Right renal pelvis (tissue), 4 donors: ENCODE data around the gene SEC14L1. TPM values are rescaled to one million over a fixed set of nuclear protein-coding genes. Genes with fewer than 3 reads are reported as not detected.

Experiments used
- DNase-seq, 4 donors: peaks; one replicate each; pipeline ENCODE4 v3.0.0-alpha.2; 2013; ENCODE audit warnings: low read depth in 4 of 4, low spot score in 3 of 4, missing footprints in 1 of 4
- polyA plus RNA-seq, 4 donors: library from polyadenylated mRNA; unstranded; fragments of 120-200 nt; gene quantifications; one replicate each; pipeline ENCODE4 v1.2.1, GENCODE V29; 2013; ENCODE audit not compliant: insufficient read length in 4 of 4

Gene SEC14L1
- polyA plus RNA-seq, 4 donors, result 93.4 to 120 (median 107) TPM

DNA sequence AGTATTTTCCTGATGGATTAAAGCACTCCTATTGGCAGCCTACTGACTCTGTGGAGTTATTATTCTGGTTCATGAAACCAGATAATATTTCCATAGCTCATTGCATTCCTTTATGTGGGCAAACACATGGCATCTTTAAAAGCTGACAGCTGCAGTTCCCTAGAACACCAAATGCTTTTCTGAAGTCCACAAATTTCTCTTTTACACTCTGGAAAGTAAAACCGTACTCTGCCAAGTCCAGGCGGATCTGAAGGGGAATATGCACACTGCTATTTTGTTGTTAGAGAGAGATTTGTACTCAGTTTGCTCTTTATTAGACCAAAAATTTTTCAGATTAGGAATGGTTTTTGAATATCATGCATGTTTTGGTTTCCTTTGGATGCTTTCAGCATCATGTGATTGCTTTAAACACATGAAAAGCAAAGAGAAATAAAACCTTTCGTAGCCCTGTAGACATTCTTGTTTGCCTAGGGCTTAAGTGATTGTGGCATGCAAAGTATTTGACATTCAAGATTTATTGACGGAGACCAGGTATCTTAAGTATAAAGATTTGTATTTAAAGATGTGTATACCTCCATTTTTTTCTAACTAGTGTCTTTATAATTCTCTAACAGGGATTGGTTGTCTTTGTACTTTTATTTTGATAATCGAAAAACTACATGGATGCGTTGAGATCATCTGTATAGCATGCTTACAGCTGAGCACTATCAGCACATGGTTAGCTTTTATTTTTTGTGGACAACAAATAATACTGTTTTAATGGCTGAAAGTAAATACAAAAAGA lies 19.5 kb downstream of the SEC14L1 start:
- no peak for DNase-seq

DNA sequence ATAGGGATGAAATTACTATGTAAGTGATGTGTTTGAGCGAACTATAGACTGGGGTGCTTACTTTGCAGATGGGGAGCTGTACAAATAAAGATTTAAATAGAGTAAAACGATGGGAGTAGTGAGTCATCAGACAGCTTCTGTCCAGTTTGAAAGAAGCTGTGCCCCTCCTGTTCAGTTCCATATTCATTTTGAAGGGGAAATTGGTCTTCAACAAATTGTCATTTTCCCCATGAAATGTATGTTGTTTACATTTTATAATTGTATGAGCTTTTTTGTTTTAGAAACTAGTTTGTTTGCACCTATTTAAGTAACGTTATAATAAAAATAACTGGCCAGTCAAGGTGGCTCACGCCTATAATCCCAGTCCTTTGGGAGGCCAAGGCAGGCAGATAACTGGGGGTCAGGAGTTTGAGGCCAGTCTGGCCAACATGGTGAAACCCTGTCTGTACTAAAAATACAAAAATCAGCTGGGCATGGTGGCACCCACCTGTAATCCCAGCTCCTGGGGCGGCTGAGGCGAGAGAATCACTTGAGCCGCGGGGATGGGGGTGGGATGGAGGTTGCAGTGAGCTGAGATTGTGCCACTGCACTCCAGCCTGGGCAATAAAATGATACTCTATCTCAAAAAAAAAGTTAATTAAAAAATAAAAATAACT lies 20.2 kb downstream of the SEC14L1 start:
- no peak for DNase-seq

DNA sequence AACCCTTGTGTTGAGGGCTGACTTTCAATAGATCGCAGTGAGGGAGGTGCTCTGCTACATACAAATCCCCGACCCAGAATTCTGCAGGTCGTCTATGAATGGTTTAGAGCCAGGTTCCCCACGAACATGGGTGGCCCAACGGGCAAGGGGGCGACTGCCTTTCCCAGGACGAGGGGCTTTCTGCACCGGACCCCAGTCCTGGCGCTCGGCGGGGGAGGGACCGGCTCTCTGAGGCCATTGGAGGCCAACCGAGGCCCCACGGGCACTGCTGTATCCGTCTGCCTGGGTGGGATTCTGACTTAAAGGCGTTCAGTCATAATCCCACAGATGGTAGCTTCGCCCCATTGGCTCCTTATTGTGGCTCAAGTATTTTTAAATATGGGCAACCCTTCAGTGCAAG lies 21.2 kb downstream of the SEC14L1 start:
- no peak for DNase-seq

DNA sequence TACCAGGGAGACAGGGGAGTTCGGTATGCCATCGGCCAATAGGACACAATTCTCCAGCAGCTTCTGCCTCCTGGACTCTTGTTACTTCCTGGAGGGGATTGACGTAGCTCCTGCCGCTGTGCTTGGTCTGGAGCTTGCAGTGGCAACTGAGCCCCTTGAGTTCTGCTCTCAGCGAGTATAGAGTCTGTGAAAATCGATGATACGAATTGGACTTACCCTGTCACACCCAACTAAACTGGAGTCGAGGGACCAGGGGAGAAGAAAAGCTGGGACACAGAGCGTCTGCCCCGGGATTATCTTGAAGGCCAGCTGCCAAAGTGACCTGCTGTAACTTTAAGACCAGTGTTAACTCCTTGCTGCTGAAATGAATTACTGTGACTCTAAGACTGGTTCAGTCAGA lies 22.2 kb downstream of the SEC14L1 start:
- DNase-seq, result no peak

DNA sequence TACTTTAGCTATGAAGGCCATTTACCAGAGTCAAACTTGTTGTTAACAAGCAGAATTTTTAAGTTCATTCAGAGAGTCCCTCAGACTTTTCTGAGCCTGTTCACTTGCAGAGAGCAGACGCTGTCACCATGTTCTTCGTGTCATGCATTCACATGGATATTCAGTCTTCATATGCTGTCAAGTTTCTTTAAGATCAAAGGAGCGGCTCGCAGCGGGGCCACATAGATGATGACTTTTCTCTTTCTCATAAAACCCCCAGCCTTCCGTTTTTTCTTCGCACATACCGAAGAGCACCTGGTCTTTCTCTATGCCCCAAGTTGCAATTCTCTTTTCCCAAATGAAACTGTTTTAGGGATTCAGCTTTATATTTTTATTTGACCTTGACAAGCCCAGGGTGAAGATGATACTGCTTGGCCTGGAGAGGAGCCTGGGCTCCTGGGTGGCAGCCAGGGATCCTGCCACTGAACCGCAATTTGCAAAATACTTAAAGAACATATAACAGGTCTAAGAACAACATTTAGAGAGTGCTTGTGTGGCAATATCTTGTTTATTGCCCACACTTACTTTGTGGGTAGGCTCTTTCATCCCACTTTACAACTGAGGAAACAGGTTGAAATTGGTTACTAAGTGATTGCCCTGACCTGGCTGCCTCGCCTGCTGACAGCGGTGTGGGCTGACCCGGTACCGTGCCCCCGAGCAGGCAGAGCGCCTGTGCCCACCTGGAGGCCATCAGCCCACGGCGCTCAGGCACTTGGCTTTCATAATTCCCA lies 22.9 kb downstream of the SEC14L1 start:
- DNase-seq, result no peak

DNA sequence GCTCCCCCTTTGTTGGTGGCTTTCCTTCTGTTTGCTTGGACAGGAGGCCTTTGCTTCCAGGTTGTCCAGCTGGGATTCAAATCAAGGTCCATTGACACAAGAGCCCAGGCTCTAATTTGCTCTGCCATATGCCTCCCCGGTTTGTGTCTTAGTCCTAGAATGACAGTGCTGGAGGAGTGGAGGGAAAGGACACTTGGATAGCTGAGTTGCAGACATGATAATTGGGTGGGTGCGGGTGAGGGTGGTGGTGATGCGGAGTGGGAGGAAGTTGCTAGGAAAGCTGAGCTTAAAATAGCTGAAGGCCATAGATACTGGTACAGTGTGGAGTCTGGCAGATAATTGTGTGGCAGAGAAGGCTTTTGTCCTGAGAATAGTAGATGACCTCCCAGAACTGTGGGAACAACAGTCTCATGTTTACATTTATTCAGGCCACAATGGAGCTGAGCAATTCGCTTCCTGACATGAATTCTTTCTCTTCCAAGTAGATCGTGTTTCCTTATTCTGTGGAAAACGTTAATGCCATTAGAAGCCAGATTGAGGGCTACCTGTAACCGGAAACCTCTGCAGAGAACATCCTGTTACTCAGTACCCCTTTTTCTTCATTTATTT lies 23.8 kb downstream of the SEC14L1 start:
- no peak for DNase-seq

GRCh38 chr17:77165577-77165976 lies 24.8 kb downstream of the SEC14L1 start:
- no peak for DNase-seq

- DNase-seq, result no peak
Measured at GRCh38 chr17:77167472-77168306, 26.9 kb downstream of the SEC14L1 start.

DNA sequence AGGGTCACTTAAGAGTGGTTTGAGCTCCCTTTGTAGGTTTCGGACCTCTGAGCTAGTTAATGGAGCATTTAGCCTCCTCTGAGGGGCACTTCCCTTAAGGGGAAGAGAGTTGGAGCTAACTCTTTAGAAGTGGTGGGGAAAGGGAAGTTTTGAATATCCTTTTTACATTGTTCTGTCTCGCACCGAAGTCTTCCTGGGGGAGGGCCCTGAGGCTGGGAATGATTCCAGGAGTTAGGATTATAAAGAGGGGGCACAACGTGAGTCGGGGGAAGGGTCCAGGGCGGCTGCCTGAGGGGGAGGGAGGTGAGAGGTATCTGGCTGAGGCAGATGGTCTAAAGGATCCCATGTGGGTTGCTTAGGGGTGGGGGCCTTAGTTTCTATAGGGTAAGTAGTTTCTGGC lies 32.3 kb downstream of the SEC14L1 start:
- no peak for DNase-seq

DNA sequence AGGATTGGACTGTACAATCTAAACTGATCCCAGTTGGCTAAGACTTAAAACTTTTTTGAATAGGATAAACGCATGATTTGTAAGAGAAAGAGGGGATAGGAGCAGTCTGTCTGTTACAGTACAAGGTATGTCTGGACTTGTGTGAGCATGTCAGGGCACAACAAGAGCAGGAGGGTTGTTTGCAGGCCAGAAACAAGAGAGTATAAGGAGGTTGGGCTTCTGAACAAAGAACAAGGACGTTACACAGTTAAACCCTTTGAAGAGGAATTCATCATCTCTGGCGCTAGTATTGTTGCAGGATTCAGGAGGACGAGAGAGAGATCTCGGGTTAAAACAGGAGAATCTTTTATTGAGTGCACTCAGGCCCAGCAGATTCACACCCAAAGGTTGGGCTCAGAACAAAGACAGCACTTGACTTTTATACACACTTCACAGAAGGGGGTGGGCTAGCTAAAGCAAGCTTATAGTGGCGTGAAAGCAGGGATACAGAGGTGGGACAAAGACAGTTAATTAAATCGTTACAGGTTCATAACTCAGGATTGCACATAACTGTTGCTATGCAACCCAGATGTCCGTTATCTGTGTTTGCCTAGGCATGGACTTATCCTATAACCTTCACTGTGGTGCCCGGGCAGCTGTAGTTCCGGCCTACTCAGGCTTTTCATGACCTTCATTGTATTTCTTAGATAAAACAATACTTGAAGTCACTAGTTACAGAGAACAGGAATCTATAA lies 34.3 kb downstream of the SEC14L1 start:
- no peak for DNase-seq

- DNase-seq, result no peak
Measured at GRCh38 chr17:77177002-77177741, 36.4 kb downstream of the SEC14L1 start.

- DNase-seq, result no peak
Measured at GRCh38 chr17:77178050-77178449, 37.3 kb downstream of the SEC14L1 start.

DNA sequence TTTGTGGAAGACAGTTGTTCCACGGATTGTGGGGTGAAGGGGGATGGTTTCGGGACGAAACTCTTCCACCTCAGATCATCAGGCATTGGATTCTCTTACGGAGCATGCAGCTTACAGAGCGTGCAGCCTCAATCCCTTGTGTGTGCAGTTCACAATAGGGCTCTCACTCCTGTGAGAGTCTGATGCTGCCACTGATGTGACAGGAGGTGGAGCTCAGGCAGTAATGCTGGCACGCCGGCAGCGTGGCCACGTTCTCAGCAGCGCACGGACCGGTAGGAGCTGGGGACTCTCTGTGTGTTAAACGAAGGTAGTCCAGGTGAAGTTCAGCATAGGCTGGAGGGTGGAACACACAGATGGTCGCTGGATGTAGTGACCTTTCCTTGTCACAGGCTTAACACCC lies 37.8 kb downstream of the SEC14L1 start:
- DNase-seq, result no peak

DNA sequence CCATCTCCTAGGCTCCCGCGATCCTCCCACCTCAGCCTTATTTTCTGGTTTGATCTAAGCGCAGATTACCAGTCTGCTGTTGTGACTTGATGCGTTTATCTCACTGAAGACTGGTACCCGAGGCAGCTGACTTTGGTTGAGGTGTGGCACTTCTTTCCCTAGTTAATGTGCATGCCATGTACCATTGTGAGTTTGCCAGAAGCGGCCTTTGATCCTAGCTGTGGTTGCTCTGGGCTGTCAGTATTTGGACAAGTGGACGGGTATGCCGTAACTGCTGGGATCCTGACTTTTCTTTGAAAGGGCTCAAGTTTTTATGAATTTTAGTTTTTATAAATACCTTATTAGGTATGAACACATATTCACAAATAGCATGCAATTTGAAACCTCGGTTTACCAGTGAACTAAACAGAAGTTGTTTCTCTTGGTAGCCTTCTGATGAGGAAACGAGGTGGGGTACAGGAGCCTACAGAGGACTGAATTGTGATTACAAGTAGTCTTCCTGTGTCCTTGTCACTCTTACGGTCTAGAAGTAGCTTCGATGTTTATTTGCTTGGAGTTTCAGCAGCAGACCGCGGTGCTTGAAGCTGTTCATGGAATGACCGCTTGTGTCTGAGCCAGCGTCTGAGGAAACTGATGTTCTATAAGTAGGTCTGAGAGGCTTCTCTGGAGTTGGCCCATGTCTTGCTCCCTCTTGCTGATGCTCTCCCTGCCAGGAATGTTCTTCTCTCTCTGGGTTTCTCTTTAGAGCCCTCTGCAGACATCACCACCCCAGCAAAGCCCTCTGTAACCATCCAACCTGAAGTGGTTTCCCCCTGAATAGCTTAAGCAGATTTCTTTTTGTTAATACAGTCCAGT lies 40.0 kb downstream of the SEC14L1 start:
- no peak for DNase-seq

DNA sequence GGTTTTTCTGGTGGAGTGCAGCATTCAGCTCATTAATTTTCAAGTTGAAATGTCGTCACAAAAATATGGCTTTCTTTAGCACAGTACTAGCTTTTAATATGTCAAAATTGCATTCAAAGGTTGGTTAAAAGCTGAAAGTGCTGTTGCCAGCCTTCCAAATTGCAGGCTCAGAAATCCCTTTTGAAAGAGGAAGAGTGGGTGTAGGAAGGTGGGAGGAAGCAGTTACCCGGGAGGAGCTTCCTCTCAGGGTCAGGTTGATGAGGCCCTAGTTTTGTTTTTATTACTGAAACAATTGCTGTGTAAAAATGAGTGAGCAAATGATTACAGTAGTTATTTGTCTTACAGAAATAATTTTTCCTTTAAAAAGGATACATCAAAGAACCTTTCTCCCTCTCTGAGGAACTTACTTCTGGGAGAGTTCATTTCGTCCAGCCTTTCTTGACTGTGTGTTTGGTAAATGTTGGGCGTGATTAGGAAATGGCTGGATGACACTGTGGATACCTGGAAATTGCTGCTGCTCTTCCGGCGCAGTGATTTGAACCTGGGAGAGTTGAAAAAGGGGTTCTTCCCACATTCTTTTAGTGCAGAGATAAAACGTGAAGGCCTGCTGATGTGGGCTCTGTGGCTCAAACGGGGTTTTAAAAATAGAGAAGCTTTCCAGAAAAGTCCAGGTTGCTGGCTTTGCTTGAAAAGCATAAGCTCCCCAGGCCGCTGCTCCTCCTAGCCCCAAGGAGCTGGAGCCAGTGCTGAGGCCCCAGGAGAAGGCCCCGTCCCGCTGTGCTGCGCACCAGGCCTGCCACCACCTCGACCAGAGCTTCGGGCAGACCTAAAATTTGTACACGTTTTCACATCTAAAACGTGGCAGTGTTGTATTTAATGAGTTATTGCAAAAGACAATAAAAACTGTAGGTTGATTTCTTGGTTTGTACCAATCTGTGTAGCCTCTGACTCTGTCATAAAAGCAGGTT lies 41.7 kb downstream of the SEC14L1 start:
- no peak for DNase-seq

GRCh38 chr17:77184474-77184873 lies 43.7 kb downstream of the SEC14L1 start:
- no peak for DNase-seq

DNA sequence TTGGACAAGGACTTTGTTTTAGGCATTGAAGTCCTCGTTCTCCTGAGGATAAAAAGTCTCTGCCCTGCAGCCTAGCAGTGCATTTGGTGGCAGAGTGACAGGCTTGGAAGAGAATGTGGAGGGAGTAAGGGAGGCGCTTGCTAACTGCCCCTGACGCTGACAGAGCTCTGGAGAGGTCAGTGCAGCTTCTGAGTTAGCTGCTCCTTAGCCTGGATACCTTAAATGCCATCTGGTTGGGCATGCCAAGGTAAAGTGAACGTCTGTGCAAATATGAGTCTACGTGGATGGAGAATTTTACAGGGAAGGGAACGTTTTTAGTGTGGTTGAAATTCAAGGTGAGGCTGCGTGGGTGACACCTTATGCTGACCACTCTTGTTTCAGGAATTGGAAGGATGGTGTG lies 44.4 kb downstream of the SEC14L1 start:
- DNase-seq, result no peak
